ENCODE data around the gene CYYR1.
A peak's percentile ranks its signal among the peaks of the same experiment; 100 is the strongest.

CYYR1 gene

DNA sequence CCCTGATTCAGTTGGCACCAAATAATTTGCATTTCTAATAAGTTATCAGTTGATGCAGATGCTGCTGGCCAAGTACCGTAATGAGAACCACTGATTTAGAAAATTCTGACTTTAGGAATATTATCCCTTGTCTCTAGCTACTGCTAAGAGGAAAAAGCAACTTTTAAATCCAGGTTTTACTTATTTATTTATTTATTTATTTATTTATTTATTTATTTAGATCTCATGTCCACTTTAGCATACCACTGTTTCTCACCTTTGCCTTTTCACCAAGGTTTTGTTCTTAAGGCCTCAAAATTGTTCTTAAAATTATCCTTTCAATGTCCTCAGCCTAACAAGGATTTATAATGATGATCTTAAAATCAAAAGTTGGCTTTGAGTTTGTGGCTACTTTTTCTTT lies 8.7 kb upstream of the CYYR1 start:
- H3K79me1 ChIP-seq (ENCODE audit: low read length) = no peaks in the 10 kb centered on the region
- no CpG with 5 or more reads among the region's 1 CpG for WGBS (ENCODE audit: extremely low coverage, insufficient coverage, insufficient read length)
- no peak overlapping the region for H3K4me2 ChIP-seq (ENCODE audit: low read length)
- no peak overlapping the region for H2BK5ac ChIP-seq (ENCODE audit: low read depth, low read length, poor library complexity)
- H3K14ac ChIP-seq (ENCODE audit: low read length) = no peak overlapping the region
- H3K36me3 ChIP-seq (ENCODE audit: control insufficient read depth in 1 of 2, insufficient read depth in 2 of 2, low read length in 2 of 2) = no peaks in the 10 kb centered on the region
- no peak overlapping the region for H3K23ac ChIP-seq (ENCODE audit: low read length)
- H4K12ac ChIP-seq (ENCODE audit: low read depth, low read length) = no peak overlapping the region
- no peak overlapping the region for H3K18ac ChIP-seq (ENCODE audit: low read length)
- no peak overlapping the region for H3K4me3 ChIP-seq (ENCODE audit: low read depth, low read length)
- no peak overlapping the region for H4K8ac ChIP-seq (ENCODE audit: low read depth, low read length)
- H2BK120ac ChIP-seq (ENCODE audit: insufficient read depth, low read length, poor library complexity) = no peak overlapping the region
- H2BK12ac ChIP-seq (ENCODE audit: low read length) = no peak overlapping the region
- H3K79me2 ChIP-seq (ENCODE audit: control insufficient read depth, insufficient read depth, low read length, poor library complexity) = no peaks in the 10 kb centered on the region
- no peak overlapping the region for H3K27ac ChIP-seq (ENCODE audit: low read depth, low read length)
- no peak for DNase-seq
- H2AK5ac ChIP-seq (ENCODE audit: low read length) = no peak overlapping the region
- H3K4me1 ChIP-seq (ENCODE audit: control insufficient read depth in 1 of 2, insufficient read depth in 2 of 2, low read length in 2 of 2) = no peaks in the 10 kb centered on the region
- H3K9ac ChIP-seq (ENCODE audit: low read length) = no peak overlapping the region
- H3K9me3 ChIP-seq (ENCODE audit: insufficient read depth, low read depth, low read length) = no peaks in the 10 kb centered on the region
- H3K27me3 ChIP-seq (ENCODE audit: insufficient read depth, low read length) = no peaks in the 10 kb centered on the region
- H4K91ac ChIP-seq (ENCODE audit: low read depth, low read length) = no peak overlapping the region
- H2AFZ ChIP-seq (ENCODE audit: insufficient read depth, low read length, poor library complexity) = no peak overlapping the region
- H3K4ac ChIP-seq (ENCODE audit: low read depth, low read length) = no peak overlapping the region

DNA sequence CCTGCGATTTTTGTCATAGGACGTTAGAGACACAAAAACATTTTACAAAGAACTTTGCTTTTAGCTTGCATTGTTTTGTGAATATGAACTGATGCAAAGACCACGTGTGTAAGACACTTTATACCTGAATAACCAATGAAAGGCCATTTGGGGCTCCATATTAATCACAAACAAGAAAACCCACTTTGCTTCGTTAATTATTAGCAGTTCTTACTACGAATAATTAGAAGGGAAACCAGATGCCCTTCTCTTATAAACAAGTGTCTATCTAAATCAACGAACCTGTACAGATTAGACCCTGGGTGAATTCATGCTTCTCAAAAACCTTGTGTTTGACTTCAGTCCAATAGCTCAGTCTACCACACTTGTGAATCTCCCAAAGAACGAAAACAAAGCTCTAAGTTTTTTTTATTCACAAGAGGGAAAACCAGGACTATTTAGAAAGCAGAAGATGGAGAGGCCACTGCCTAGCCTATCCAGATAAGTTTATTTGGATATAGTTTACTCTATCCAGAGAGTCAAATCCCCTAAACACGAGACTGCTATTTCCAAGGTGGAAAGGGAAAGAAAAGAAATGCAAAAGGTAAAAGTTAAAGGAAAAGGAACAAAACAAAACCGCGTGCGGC lies 897 bp downstream of the CYYR1 start:
- peaks cover 6% of the 10 kb centered on the region for H3K79me1 ChIP-seq (ENCODE audit: low read length)
- DNase-seq = no peak
- no peak overlapping the region for H3K14ac ChIP-seq (ENCODE audit: low read length)
- H2AK5ac ChIP-seq (ENCODE audit: low read length) = no peak overlapping the region
- H3K27ac ChIP-seq (ENCODE audit: low read depth, low read length) = no peak overlapping the region
- no peak overlapping the region for H2BK5ac ChIP-seq (ENCODE audit: low read depth, low read length, poor library complexity)
- peak overlapping the region; percentile 64 for H4K8ac ChIP-seq (ENCODE audit: low read depth, low read length)
- peak overlapping the region; percentile 28 for H3K18ac ChIP-seq (ENCODE audit: low read length)
- H3K79me2 ChIP-seq (ENCODE audit: control insufficient read depth, insufficient read depth, low read length, poor library complexity) = peaks cover 4% of the 10 kb centered on the region
- H3K4me2 ChIP-seq (ENCODE audit: low read length) = peak overlapping the region; percentile 62
- H3K9ac ChIP-seq (ENCODE audit: low read length) = no peak overlapping the region
- no peak overlapping the region for H4K91ac ChIP-seq (ENCODE audit: low read depth, low read length)
- H3K4me1 ChIP-seq (ENCODE audit: control insufficient read depth in 1 of 2, insufficient read depth in 2 of 2, low read length in 2 of 2) = no peaks in the 10 kb centered on the region
- no peaks in the 10 kb centered on the region for H3K27me3 ChIP-seq (ENCODE audit: insufficient read depth, low read length)
- H3K4me3 ChIP-seq (ENCODE audit: low read depth, low read length) = peak overlapping the region; percentile 82
- H3K23ac ChIP-seq (ENCODE audit: low read length) = no peak overlapping the region
- no peaks in the 10 kb centered on the region for H3K9me3 ChIP-seq (ENCODE audit: insufficient read depth, low read depth, low read length)
- H2BK120ac ChIP-seq (ENCODE audit: insufficient read depth, low read length, poor library complexity) = no peak overlapping the region
- H4K12ac ChIP-seq (ENCODE audit: low read depth, low read length) = no peak overlapping the region
- no peaks in the 10 kb centered on the region for H3K36me3 ChIP-seq (ENCODE audit: control insufficient read depth in 1 of 2, insufficient read depth in 2 of 2, low read length in 2 of 2)
- no peak overlapping the region for H3K4ac ChIP-seq (ENCODE audit: low read depth, low read length)
- no peak overlapping the region for H2BK12ac ChIP-seq (ENCODE audit: low read length)
- peak overlapping the region; percentile 19 for H2AFZ ChIP-seq (ENCODE audit: insufficient read depth, low read length, poor library complexity)
- WGBS (ENCODE audit: extremely low coverage, insufficient coverage, insufficient read length) = no CpG with 5 or more reads among the region's 11 CpGs

DNA sequence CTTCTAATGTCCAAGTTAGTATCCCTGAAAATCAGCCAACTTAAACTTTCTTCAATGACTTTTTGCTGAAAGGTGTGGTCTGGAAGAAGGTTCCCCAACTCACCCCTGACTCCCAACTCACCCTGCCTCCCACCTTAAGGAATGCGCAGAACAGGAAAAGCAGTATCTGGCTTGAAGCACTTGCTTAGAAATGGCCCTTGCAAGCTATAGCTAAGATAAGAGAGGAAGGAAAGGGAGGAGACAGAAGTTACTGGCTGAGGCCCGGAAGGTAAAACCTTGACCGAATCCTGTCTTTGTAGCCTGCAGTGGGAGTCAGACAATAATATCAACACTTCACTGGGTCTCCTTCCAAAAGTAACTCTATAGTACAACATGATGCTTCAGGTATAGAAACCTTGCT lies 2.9 kb downstream of the CYYR1 start:
- no peak overlapping the region for H2AFZ ChIP-seq (ENCODE audit: insufficient read depth, low read length, poor library complexity)
- no peak overlapping the region for H4K12ac ChIP-seq (ENCODE audit: low read depth, low read length)
- H3K27ac ChIP-seq (ENCODE audit: low read depth, low read length) = no peak overlapping the region
- H3K9me3 ChIP-seq (ENCODE audit: insufficient read depth, low read depth, low read length) = no peaks in the 10 kb centered on the region
- no peaks in the 10 kb centered on the region for H3K27me3 ChIP-seq (ENCODE audit: insufficient read depth, low read length)
- H2AK5ac ChIP-seq (ENCODE audit: low read length) = no peak overlapping the region
- no peak overlapping the region for H3K14ac ChIP-seq (ENCODE audit: low read length)
- no peak overlapping the region for H3K18ac ChIP-seq (ENCODE audit: low read length)
- no peak overlapping the region for H2BK12ac ChIP-seq (ENCODE audit: low read length)
- H3K4me2 ChIP-seq (ENCODE audit: low read length) = no peak overlapping the region
- no CpG with 5 or more reads among the region's 3 CpGs for WGBS (ENCODE audit: extremely low coverage, insufficient coverage, insufficient read length)
- no peak overlapping the region for H3K23ac ChIP-seq (ENCODE audit: low read length)
- H3K9ac ChIP-seq (ENCODE audit: low read length) = no peak overlapping the region
- peaks cover 6% of the 10 kb centered on the region for H3K79me1 ChIP-seq (ENCODE audit: low read length)
- H3K4me3 ChIP-seq (ENCODE audit: low read depth, low read length) = no peak overlapping the region
- no peaks in the 10 kb centered on the region for H3K4me1 ChIP-seq (ENCODE audit: control insufficient read depth in 1 of 2, insufficient read depth in 2 of 2, low read length in 2 of 2)
- DNase-seq = no peak
- H3K79me2 ChIP-seq (ENCODE audit: control insufficient read depth, insufficient read depth, low read length, poor library complexity) = peaks cover 4% of the 10 kb centered on the region
- no peak overlapping the region for H2BK5ac ChIP-seq (ENCODE audit: low read depth, low read length, poor library complexity)
- H4K91ac ChIP-seq (ENCODE audit: low read depth, low read length) = no peak overlapping the region
- peaks cover 0 to 2% of the 10 kb centered on the region in 2 experiments for H3K36me3 ChIP-seq (ENCODE audit: control insufficient read depth in 1 of 2, insufficient read depth in 2 of 2, low read length in 2 of 2)
- no peak overlapping the region for H2BK120ac ChIP-seq (ENCODE audit: insufficient read depth, low read length, poor library complexity)
- no peak overlapping the region for H4K8ac ChIP-seq (ENCODE audit: low read depth, low read length)
- H3K4ac ChIP-seq (ENCODE audit: low read depth, low read length) = no peak overlapping the region

DNA sequence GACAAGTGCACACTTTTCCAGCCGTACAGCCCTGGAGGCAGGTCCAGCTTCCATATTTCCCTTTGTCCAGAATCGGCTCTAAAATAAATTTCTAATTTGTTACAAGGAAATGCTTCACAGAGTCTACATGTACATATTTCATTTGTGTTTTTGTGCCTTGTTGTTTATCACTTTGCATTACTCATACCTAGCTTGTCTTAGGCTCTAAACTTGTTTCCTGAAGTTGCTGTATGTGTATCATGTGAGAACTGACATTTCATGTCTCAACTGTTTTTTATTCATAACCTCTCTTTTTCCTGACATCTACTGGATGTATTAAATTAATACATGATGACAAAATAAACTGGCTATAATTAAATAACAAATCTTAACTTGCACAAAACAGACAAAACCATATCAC lies 7.5 kb downstream of the CYYR1 start:
- no peaks in the 10 kb centered on the region for H3K79me2 ChIP-seq (ENCODE audit: control insufficient read depth, insufficient read depth, low read length, poor library complexity)

More for the DNA sequence above, 7.5 kb downstream of the CYYR1 start:
- Histone ChIP-seq H3K18ac (ENCODE audit: low read length) (no peak overlapping the region), H3K79me1 (ENCODE audit: low read length) (no peaks in the 10 kb centered on the region), H2AK5ac (ENCODE audit: low read length) (no peak overlapping the region), H3K4ac (ENCODE audit: low read depth, low read length) (no peak overlapping the region), H3K4me2 (ENCODE audit: low read length) (no peak overlapping the region), H2BK12ac (ENCODE audit: low read length) (no peak overlapping the region), H3K4me1 (ENCODE audit: control insufficient read depth in 1 of 2, insufficient read depth in 2 of 2, low read length in 2 of 2) (no peaks in the 10 kb centered on the region), H3K23ac (ENCODE audit: low read length) (no peak overlapping the region), H3K9me3 (ENCODE audit: insufficient read depth, low read depth, low read length) (no peaks in the 10 kb centered on the region), H3K36me3 (ENCODE audit: control insufficient read depth in 1 of 2, insufficient read depth in 2 of 2, low read length in 2 of 2) (peaks cover 2% of the 10 kb centered on the region in 2 experiments), H3K14ac (ENCODE audit: low read length) (no peak overlapping the region), H3K9ac (ENCODE audit: low read length) (no peak overlapping the region), H2AFZ (ENCODE audit: insufficient read depth, low read length, poor library complexity) (no peak overlapping the region), H4K8ac (ENCODE audit: low read depth, low read length) (no peak overlapping the region), H2BK120ac (ENCODE audit: insufficient read depth, low read length, poor library complexity) (no peak overlapping the region), H4K12ac (ENCODE audit: low read depth, low read length) (no peak overlapping the region), H3K27ac (ENCODE audit: low read depth, low read length) (no peak overlapping the region), H3K27me3 (ENCODE audit: insufficient read depth, low read length) (no peaks in the 10 kb centered on the region), H4K91ac (ENCODE audit: low read depth, low read length) (no peak overlapping the region), H3K4me3 (ENCODE audit: low read depth, low read length) (no peak overlapping the region), H2BK5ac (ENCODE audit: low read depth, low read length, poor library complexity) (no peak overlapping the region)
- no CpG with 5 or more reads among the region's 2 CpGs for WGBS (ENCODE audit: extremely low coverage, insufficient coverage, insufficient read length)
- DNase-seq = no peak
